GM12878 (cell line): ENCODE measurements around the gene B3GNT2. TPM values are rescaled to one million over a fixed set of nuclear protein-coding genes. Genes with fewer than 3 reads are reported as not detected.

Source experiments
- ATAC-seq: fragments of 200-7000 bp; cut with Tn5 transposase; 3 replicates; pipeline ENCODE4 v1.9.1; 2020; ENCODE audit warnings: mild to moderate bottlenecking, moderate library complexity
- BruUV-seq: library from RNA; stranded (reverse); fragments of 400-500 nt; replicated peaks from 2 replicates; lab custom pipeline; 2021; lab: Mats Ljungman, UMichigan
- CTCF ChIA-PET: fragments of 300-600 bp; sonication (Branson Sonifier 250); formaldehyde crosslinking; extraction: SDS; loops from one replicate; lab custom pipeline; 2021; ENCODE audit warnings: inconsistent platforms; lab: Yijun Ruan, JAX
- POLR2A ChIA-PET: fragments of 350-600 bp; formaldehyde crosslinking; extraction: SDS; loops from one replicate; lab custom pipeline; 2021; ENCODE audit warnings: inconsistent platforms; lab: Charles Lee
- RAD21 ChIA-PET: fragments of 300-600 bp; sonication (Branson Sonifier 250); formaldehyde crosslinking; loops from one replicate; lab custom pipeline; 2023; ENCODE audit warnings: antibody characterized with exemption; ENCODE audit not compliant: unreplicated experiment; lab: Charles Lee
- SMC1A ChIA-PET: fragments of 300-600 bp; sonication (Branson Sonifier 250); formaldehyde crosslinking; loops from one replicate; lab custom pipeline; 2023; ENCODE audit not compliant: unreplicated experiment, uncharacterized antibody; lab: Charles Lee
- DNase-seq: peaks from one replicate; pipeline ENCODE4 v3.0.0-alpha.2; 2011; ENCODE audit warnings: low read depth, low spot score
- FAIRE-seq: peaks from 3 replicates; lab custom pipeline; 2011; peaks lifted over from hg19 to GRCh38; lab: Jason Lieb, UNC
- H2AFZ ChIP-seq: 2 replicates; pipeline ENCODE4 v1.6.0; 2011; ENCODE audit warnings: low read depth, low read length, control low read depth; ENCODE audit not compliant: control insufficient read depth
- H3K27ac ChIP-seq: 2 replicates; pipeline ENCODE4 v1.5.1; 2011; ENCODE audit warnings: control low read depth; ENCODE audit not compliant: control insufficient read depth, insufficient read depth
- H3K27me3 ChIP-seq, 2 experiments: replicated peaks in 1 of 2; 2 replicates each; pipeline versions ENCODE4 v1.6.0 to v1.6.1; 2011; ENCODE audit warnings: low read length in 1 of 2; ENCODE audit not compliant: control insufficient read depth in 2 of 2, insufficient read depth in 2 of 2
- H3K36me3 ChIP-seq, 2 experiments: 2 replicates each; pipeline ENCODE4 v1.5.1; 2011; ENCODE audit warnings: low read length in 1 of 2; ENCODE audit not compliant: control insufficient read depth in 2 of 2, insufficient read depth in 2 of 2
- H3K4me1 ChIP-seq: 2 replicates; pipeline ENCODE4 v1.6.1; 2011; ENCODE audit warnings: mild to moderate bottlenecking, low read length, moderate library complexity, mixed read lengths; ENCODE audit not compliant: control insufficient read depth, insufficient read depth
- H3K4me2 ChIP-seq: 2 replicates; pipeline ENCODE4 v1.6.0; 2011; ENCODE audit warnings: control low read depth; ENCODE audit not compliant: control insufficient read depth, insufficient read depth
- H3K4me3 ChIP-seq: fragments of 200-600 bp; sonication (generic); 2 replicates; pipeline ENCODE4 v1.5.1; 2016
- H3K79me2 ChIP-seq: 2 replicates; pipeline ENCODE4 v1.6.0; 2011; ENCODE audit warnings: low read length; ENCODE audit not compliant: control insufficient read depth, insufficient read depth
- H3K9ac ChIP-seq: 2 replicates; pipeline ENCODE4 v1.8.0; 2011; ENCODE audit warnings: low read length, control low read depth, mixed read lengths; ENCODE audit not compliant: control insufficient read depth, insufficient read depth
- H3K9me3 ChIP-seq: replicated peaks from 3 replicates; pipeline ENCODE4 v1.5.1; 2011; ENCODE audit warnings: mild to moderate bottlenecking, low read length; ENCODE audit not compliant: control insufficient read depth, insufficient read depth
- H4K20me1 ChIP-seq: 2 replicates; pipeline ENCODE4 v1.6.0; 2011; ENCODE audit not compliant: control insufficient read depth, insufficient read depth
- ATF3 ChIP-seq: IDR thresholded peaks from 2 replicates; pipeline ENCODE4 v1.6.1; 2011; ENCODE audit warnings: low read depth, mild to moderate bottlenecking, low read length, moderate library complexity, borderline replicate concordance; ENCODE audit errors: extremely low read depth
- CBX5 ChIP-seq: sonication (generic); IDR thresholded peaks from 2 replicates; pipeline ENCODE4 v1.6.1; 2016; ENCODE audit warnings: low read depth, moderate library complexity, mild to moderate bottlenecking, inconsistent platforms
- RCOR1 ChIP-seq: conservative IDR thresholded peaks from 2 replicates; pipeline ENCODE4 v1.6.1; 2012; ENCODE audit warnings: low read depth, low read length, improper control_type of control experiment
- SMAD1 ChIP-seq: fragments of 450-650 bp; IDR thresholded peaks from 2 replicates; pipeline ENCODE4 v1.6.1; 2018; ENCODE audit warnings: mild to moderate bottlenecking, low read depth; ENCODE audit not compliant: partially characterized antibody
- ZNF592 ChIP-seq: fragments of 450-650 bp; IDR thresholded peaks from 2 replicates; pipeline ENCODE4 v1.6.1; 2017; ENCODE audit warnings: mild to moderate bottlenecking, moderate library complexity
- WGBS: methylation state at CpG from one replicate; pipeline ENCODE4 v1.1.6; 2016; ENCODE audit warnings: low lambda C conversion rate; ENCODE audit not compliant: insufficient replicate concordance, insufficient coverage; ENCODE audit errors: missing lambda C conversion rate; 5-methylcytosine and 5-hydroxymethylcytosine counted together
- in situ Hi-C: fragments of 300-500 bp; cut with MboI; formaldehyde crosslinking; loops from 9 replicates; pipeline ENCODE4 v1.14.3; 2018; ENCODE audit warnings: mixed read lengths
- intact Hi-C: fragments of 100-400 bp; cut with micrococcal nuclease; formaldehyde crosslinking; loops from one replicate; pipeline ENCODE4 v1.14.2; 2022; ENCODE audit not compliant: unreplicated experiment
- polyA plus RNA-seq, 11 experiments: library from polyadenylated mRNA; depleted of rRNA in 4 of 11; unstranded in 6 of 11; stranded (reverse) in 5 of 11; fragments of >200 nt; fragmentation: Nextera tagmentation in 4 of 11; fragmentation: Illumina TruSeq in 1 of 11; extraction: Ambion mirVana in 4 of 11; extraction: Trizol in 1 of 11; gene quantifications; 1 replicate in 1 of 11; 2 replicates in 10 of 11; pipeline versions ENCODE4 v1.2.1 to v1.2.3, GENCODE V29; 2011 to 2016; ENCODE audit warnings: inconsistent platforms in 2 of 11, missing spikeins in 2 of 11, low read depth in 1 of 11
- total RNA-seq, 4 experiments: library from RNA; depleted of rRNA in 3 of 4; stranded (reverse); fragments of >200 nt in 3 of 4; fragmentation: Illumina TruSeq in 1 of 4; extraction: Trizol in 1 of 4; gene quantifications; 2 replicates each; pipeline versions ENCODE4 v1.2.1 to v1.2.3, GENCODE V29; 2013 to 2021

The B3GNT2 gene
- total and polyA plus RNA-seq, 10 of the 15 experiments (the other 5 are each of a cell fraction or from before 2014, with no cell fraction given) = 19.7 to 103 (median 76.3) TPM

GRCh38 chr2:62264186-62264585, 68.3 kb downstream of the B3GNT2 start:
- SMC1A ChIA-PET = interaction anchor here (1.3 kb wide), 1 partner anchor 147 kb away, joined by 3 read pairs; no protein-coding TSS in a partner anchor

More at GRCh38 chr2:62264186-62264585, 68.3 kb downstream of the B3GNT2 start:
- FAIRE-seq = no peak
- Histone ChIP-seq H2AFZ (no peak overlapping the region), H3K27ac (no peak overlapping the region), H3K4me2 (no peak overlapping the region), H3K27me3 (no peaks in the 10 kb centered on the region), H3K79me2 (no peaks in the 10 kb centered on the region), H3K9ac (no peak overlapping the region), H4K20me1 (no peaks in the 10 kb centered on the region), H3K4me3 (no peak overlapping the region), H3K36me3 (no peaks in the 10 kb centered on the region), H3K4me1 (no peaks in the 10 kb centered on the region; the same call in 1 of the 2 replicates), H3K9me3 (no peaks in the 10 kb centered on the region; the same call in none of the 3 replicates)
- ChIA-PET CTCF (interaction anchor here (1.1 kb wide), 1 partner anchor 12 kb away, joined by 3 read pairs; no protein-coding TSS in a partner anchor), POLR2A (interaction anchor here (0.6 kb wide), 1 partner anchor 23 kb away, joined by 4 read pairs; no protein-coding TSS in a partner anchor), RAD21 (interaction anchor here (0.6 to 1.2 kb wide), 2 partner anchors 141 to 269 kb away, joined by 3 read pairs; no protein-coding TSS in a partner anchor)
- WGBS = 73% methylated on average over 3 of the region's 3 CpGs
- no peak for DNase-seq
- in situ Hi-C loops (no loop called here), intact Hi-C loops (no loop called here)
- no peak for TF ChIP-seq CBX5
- TF ChIP-seq RCOR1 = no peak
- TF ChIP-seq SMAD1 = no peak
- no peak for TF ChIP-seq ATF3
- TF ChIP-seq ZNF592 = no peak
- no TSS peak for BruUV-seq
- no peak for ATAC-seq
